ENCODE data around the gene LRRC10B. TPM values are rescaled to one million over a fixed set of nuclear protein-coding genes. Genes with fewer than 3 reads are reported as not detected.

Gene LRRC10B
- total RNA-seq, 2 donors from 2014 or later = 0.37 to 1.1 TPM

DNA sequence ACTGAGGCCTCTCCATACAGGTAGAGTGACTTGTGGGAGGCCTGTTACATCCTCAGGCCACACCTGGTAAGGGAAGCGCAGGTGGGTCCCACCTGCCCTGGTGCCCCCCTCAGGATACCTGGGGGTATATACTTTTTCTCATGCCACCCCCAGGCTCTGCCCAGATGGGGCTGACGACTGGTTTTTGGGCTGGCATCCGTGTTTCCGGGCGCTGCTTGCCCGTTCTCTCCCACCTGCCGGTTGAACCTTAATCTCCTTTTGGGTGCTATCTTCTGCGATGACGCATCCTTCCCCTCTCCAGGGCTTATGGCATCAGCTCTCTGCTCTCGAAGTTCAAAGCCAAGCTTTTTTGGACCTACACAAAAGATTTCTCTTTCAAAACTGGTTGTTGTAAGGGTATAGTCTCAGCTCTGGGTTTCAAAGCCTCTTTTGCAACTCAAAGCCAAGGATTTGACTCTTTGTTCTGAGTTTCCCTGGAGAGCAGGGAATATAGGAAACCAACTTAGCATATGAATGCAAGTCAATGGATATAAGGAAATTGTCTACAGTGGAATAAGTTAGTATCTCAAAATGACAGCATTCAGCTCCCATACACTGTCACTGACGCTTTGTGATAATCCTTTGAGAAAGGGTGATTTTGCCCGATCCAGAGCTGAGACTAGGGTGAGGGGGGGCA is 8.6 kb upstream of the LRRC10B start:
- no peaks in the 10 kb centered on the region for H3K27me3 ChIP-seq
- H3K4me1 ChIP-seq = no peaks in the 10 kb centered on the region
- no peaks in the 10 kb centered on the region for H3K9me3 ChIP-seq
- TF ChIP-seq, protein P1, sequence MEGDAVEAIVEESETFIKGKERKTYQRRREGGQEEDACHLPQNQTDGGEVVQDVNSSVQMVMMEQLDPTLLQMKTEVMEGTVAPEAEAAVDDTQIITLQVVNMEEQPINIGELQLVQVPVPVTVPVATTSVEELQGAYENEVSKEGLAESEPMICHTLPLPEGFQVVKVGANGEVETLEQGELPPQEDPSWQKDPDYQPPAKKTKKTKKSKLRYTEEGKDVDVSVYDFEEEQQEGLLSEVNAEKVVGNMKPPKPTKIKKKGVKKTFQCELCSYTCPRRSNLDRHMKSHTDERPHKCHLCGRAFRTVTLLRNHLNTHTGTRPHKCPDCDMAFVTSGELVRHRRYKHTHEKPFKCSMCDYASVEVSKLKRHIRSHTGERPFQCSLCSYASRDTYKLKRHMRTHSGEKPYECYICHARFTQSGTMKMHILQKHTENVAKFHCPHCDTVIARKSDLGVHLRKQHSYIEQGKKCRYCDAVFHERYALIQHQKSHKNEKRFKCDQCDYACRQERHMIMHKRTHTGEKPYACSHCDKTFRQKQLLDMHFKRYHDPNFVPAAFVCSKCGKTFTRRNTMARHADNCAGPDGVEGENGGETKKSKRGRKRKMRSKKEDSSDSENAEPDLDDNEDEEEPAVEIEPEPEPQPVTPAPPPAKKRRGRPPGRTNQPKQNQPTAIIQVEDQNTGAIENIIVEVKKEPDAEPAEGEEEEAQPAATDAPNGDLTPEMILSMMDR (IDR thresholded peaks at IDR 0.05) = no peak
- no peak overlapping the region for H3K4me3 ChIP-seq
- H3K36me3 ChIP-seq = no peaks in the 10 kb centered on the region
- H3K27ac ChIP-seq = no peak overlapping the region
- DNase-seq (ENCODE audit: low spot score) = no peak

DNA sequence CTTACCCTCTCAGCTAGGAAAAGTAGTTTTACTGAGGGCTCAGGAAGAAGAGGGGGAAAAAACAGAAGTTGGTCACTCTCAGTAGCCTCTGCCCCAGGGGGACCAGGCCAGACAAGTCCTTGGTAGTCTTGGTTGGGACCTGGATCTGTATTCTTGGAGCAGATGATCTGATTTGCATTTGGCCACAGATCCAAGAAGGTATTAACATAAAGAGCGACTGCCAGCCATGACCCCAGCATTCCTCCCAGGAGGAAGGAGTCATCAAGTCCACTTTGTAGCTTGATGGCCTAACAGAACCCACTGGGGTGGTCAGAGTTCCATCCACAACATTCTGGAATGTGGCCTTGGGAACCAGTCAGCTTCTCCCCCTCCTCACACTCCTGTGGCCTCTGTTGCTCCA is 6.0 kb upstream of the LRRC10B start:
- no peak for DNase-seq (ENCODE audit: low spot score)
- TF ChIP-seq, protein P1 (IDR thresholded peaks at IDR 0.05) = no peak
- Histone ChIP-seq H3K4me3 (no peak overlapping the region), H3K27me3 (no peaks in the 10 kb centered on the region), H3K4me1 (no peaks in the 10 kb centered on the region), H3K9me3 (no peaks in the 10 kb centered on the region), H3K27ac (no peak overlapping the region), H3K36me3 (no peaks in the 10 kb centered on the region)

DNA sequence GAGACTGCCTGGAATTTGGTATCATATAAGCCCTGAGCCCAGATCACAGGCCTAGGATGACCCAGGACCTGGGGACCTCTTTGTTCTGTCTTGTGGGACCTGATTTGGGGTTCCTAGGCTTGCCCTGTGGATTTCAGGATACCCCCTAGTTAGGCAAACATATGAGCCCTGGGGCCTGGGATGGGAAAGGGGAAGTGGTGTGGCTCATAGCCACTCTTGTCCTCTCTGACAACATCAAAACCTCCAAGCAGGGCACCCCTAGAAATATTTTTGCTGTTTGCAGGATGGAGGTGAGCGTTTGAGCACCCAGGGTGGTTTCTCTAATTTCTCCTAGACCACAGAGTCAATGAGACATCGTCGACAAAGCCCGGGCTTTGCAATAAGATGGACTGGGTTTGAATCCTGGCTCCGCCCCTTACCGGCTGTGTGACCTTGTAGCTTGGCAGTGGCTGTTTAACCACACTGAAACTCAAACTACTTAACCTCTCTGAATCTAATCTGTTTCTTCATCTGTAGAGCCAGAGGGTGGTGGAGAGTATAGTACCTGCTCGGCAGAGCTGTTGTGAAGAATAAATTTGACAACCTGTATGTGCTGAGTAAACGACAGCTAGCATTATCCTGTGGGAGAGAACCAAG is 5.3 kb upstream of the LRRC10B start:
- Histone ChIP-seq H3K4me3 (no peak overlapping the region), H3K27me3 (peaks cover 5% of the 10 kb centered on the region in 2 donors), H3K36me3 (no peaks in the 10 kb centered on the region), H3K27ac (no peak overlapping the region), H3K9me3 (no peaks in the 10 kb centered on the region), H3K4me1 (peaks cover 0 to 5% of the 10 kb centered on the region in 2 donors)
- TF ChIP-seq, protein P1 (IDR thresholded peaks at IDR 0.05) = no peak
- no peak for DNase-seq (ENCODE audit: low spot score)

DNA sequence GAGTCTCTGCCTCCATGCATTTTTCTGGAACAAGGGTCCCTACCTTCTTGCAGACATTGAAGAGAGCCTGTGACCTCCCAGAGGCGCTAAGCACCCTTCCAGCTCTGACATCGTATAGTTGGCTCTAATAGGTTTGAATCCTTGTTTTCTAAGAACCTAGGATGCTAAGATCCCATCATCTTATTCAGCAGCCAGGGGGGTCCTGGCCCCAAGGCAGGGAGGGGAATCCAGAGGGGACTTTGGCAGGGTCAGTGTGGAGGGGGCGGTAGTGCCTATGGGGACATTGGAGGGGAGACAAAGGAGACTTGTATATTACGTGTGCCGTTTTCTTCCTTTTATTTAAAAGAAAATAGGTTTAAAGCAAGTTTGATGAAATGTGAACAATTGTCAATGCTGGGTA is 3.4 kb upstream of the LRRC10B start:
- TF ChIP-seq, protein P1 (IDR thresholded peaks at IDR 0.05) = no peak
- Histone ChIP-seq H3K36me3 (no peaks in the 10 kb centered on the region), H3K4me1 (peaks cover 0 to 22% of the 10 kb centered on the region in 2 donors), H3K9me3 (no peaks in the 10 kb centered on the region), H3K27ac (no peak overlapping the region), H3K27me3 (peaks cover 7 to 14% of the 10 kb centered on the region in 2 donors), H3K4me3 (no peak overlapping the region)
- DNase-seq (ENCODE audit: low spot score) = no peak

DNA sequence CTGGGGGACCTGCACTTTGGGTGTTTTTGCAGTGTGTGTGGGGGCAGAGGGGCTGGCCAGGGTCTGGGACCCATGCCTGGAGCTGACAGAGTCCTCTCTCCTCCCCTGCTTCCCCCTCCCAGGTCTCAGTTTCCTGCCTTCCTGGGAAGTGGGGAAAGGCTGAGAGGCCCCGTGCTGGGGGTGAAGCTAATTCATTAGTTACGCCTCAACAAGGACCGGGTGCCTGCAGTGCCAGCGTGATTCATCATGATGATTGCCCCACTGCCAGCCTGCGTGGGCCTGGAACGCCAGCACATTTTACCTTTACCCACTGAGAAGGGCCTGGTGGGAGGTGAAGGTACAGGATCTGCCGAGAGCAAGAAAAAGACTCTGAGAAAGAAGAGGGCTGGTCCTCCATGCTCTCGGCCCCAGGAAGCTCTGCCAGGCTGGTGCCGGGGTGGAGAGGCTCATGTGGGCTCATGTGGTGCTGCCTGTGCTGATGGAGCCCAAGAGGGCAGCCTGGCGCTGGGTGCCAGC is 2.9 kb upstream of the LRRC10B start:
- H3K27ac ChIP-seq = no peak overlapping the region
- H3K9me3 ChIP-seq = no peaks in the 10 kb centered on the region
- DNase-seq (ENCODE audit: low spot score) = no peak
- no peaks in the 10 kb centered on the region for H3K36me3 ChIP-seq
- TF ChIP-seq, protein P1 (IDR thresholded peaks at IDR 0.05) = no peak
- peaks cover 0 to 23% of the 10 kb centered on the region in 2 donors for H3K4me1 ChIP-seq
- H3K4me3 ChIP-seq = no peak overlapping the region
- peaks cover 7 to 19% of the 10 kb centered on the region in 2 donors for H3K27me3 ChIP-seq
